Mucosa of descending colon (tissue), 3 donors: ENCODE results near the gene NLGN4X. TPM values are rescaled to one million over a fixed set of nuclear protein-coding genes. Genes with fewer than 3 reads are reported as not detected.

Experiments used
- ATAC-seq: fragments of 200-7000 bp; cut with Tn5 transposase; one replicate; pipeline ENCODE4 v1.9.1; 2020; ENCODE audit warnings: mild to moderate bottlenecking, moderate library complexity
- DNase-seq, 3 donors: peaks; one replicate each; pipeline ENCODE4 v3.0.0-alpha.2; 2020
- H3K36me3 ChIP-seq: fragments of 200-600 bp; one replicate; pipeline ENCODE4 v1.8.0; 2021; ENCODE audit warnings: low read depth, mild to moderate bottlenecking
- H3K4me1 ChIP-seq: fragments of 200-600 bp; one replicate; pipeline ENCODE4 v1.8.0; 2021; ENCODE audit warnings: low read depth, mild to moderate bottlenecking
- H3K4me3 ChIP-seq: fragments of 200-600 bp; one replicate; pipeline ENCODE4 v1.8.0; 2021; ENCODE audit warnings: mild to moderate bottlenecking
- H3K9me3 ChIP-seq: fragments of 200-600 bp; one replicate; pipeline ENCODE4 v1.8.0; 2021; ENCODE audit warnings: mild to moderate bottlenecking
- CTCF ChIP-seq: fragments of 200-600 bp; IDR thresholded peaks from one replicate; pipeline ENCODE4 v1.8.0; 2022; ENCODE audit warnings: antibody characterized with exemption, mild to moderate bottlenecking
- intact Hi-C, 2 donors: fragments of 100-400 bp; cut with DNase I in 1 of 2; cut with micrococcal nuclease in 1 of 2; formaldehyde crosslinking; loops; one replicate each; pipeline versions ENCODE4 v1.11.0 to v1.11.1; 2022; cut with DNase I, micrococcal nuclease
- long read RNA-seq, 2 donors: library from polyadenylated mRNA; unstranded; transcript quantifications; one replicate each; pipeline ENCODE4 v2.0.0, GENCODE V29; 2019 to 2021
- total RNA-seq, 3 donors: library from RNA; stranded (reverse); fragmentation: NEBNext Ultra II Directional in 2 of 3; extraction: Animal tissue kit (Norgen Biotek cat#: 25700) in 2 of 3; gene quantifications; one replicate each; pipeline versions ENCODE4 v1.2.1 to v1.2.4, GENCODE V29; 2021 to 2023
- donor health status: DM: no; HTN: no; CAD: no; lungs with moderate emphysema.
- donor health status: DM: no; HTN: no; CAD: no.
- donor health status: DM: no; HTN: yes; CAD: no.

NLGN4X gene
- 1 to 10 TPM in 2 of 3 donors, under 1 TPM in 1; 0.93 to 6.2 (median 1.1) TPM for total RNA-seq
- long read RNA-seq, donor 1, partial matches to known transcripts, result 2 of 2 reads
- long read RNA-seq, donor 1, other reads (novel, unspliced or antisense), result 0 of 2 reads
- long read RNA-seq, donor 2, result 0 reads

- no peak for TF ChIP-seq CTCF
- no peak for DNase-seq
- no peak for ATAC-seq
- H3K4me1 ChIP-seq, result no peaks in the 10 kb centered on the region
- no peaks in the 10 kb centered on the region for H3K9me3 ChIP-seq
- H3K4me3 ChIP-seq, result no peak within 1 kb of the TSS
- no peaks in the 10 kb centered on the region for H3K36me3 ChIP-seq
- intact Hi-C loops, result no loop called here
Observed at GRCh38 chrX:6228720-6229119, at the start of gene NLGN4X. NLGN4X (minus strand) TSS chrX:6228867; CDS start chrX:6151466, 77,401 bp downstream.

GRCh38 chrX:6266041-6266440, 37.4 kb upstream of the NLGN4X start:
- no peak for TF ChIP-seq CTCF
- intact Hi-C loops, result no loop called here
- Histone ChIP-seq H3K4me1 (no peaks in the 10 kb centered on the region), H3K4me3 (no peak overlapping the region), H3K36me3 (no peaks in the 10 kb centered on the region), H3K9me3 (no peaks in the 10 kb centered on the region)
- DNase-seq, result no peak
- ATAC-seq, result no peak

GRCh38 chrX:6262959-6263358, 34.3 kb upstream of the NLGN4X start:
- DNase-seq, result no peak

GRCh38 chrX:6257025-6257424, 28.4 kb upstream of the NLGN4X start:
- no peak for ATAC-seq
- no peaks in the 10 kb centered on the region for H3K9me3 ChIP-seq
- no peak for TF ChIP-seq CTCF
- no peaks in the 10 kb centered on the region for H3K36me3 ChIP-seq
- no peaks in the 10 kb centered on the region for H3K4me1 ChIP-seq
- no peak for DNase-seq
- no peak overlapping the region for H3K4me3 ChIP-seq
- intact Hi-C loops, result no loop called here

More at GRCh38 chrX:6262959-6263358, 34.3 kb upstream of the NLGN4X start:
- Histone ChIP-seq H3K9me3 (no peaks in the 10 kb centered on the region), H3K4me1 (no peaks in the 10 kb centered on the region), H3K4me3 (no peak overlapping the region), H3K36me3 (no peaks in the 10 kb centered on the region)
- intact Hi-C loops, result no loop called here
- TF ChIP-seq CTCF, result no peak
- no peak for ATAC-seq

- TF ChIP-seq CTCF, result no peak
- Histone ChIP-seq H3K4me3 (no peak overlapping the region), H3K9me3 (no peaks in the 10 kb centered on the region), H3K4me1 (no peaks in the 10 kb centered on the region), H3K36me3 (no peaks in the 10 kb centered on the region)
- DNase-seq (no peak), ATAC-seq (no peak)
- intact Hi-C loops, result no loop called here
Observed at GRCh38 chrX:6244666-6245065, 16.0 kb upstream of the NLGN4X start.

- Histone ChIP-seq H3K4me3 (no peak overlapping the region), H3K36me3 (no peaks in the 10 kb centered on the region), H3K9me3 (no peaks in the 10 kb centered on the region), H3K4me1 (no peaks in the 10 kb centered on the region)
- DNase-seq (no peak), ATAC-seq (no peak)
- TF ChIP-seq CTCF, result no peak
- intact Hi-C loops, result no loop called here
Observed at GRCh38 chrX:6238576-6238975, 9.9 kb upstream of the NLGN4X start.
